K562 (cell line): ENCODE data around the gene PDZRN3. TPM values are rescaled to one million over a fixed set of nuclear protein-coding genes. Genes with fewer than 3 reads are reported as not detected.

Source experiments
- ATAC-seq: fragments of 200-7000 bp; cut with Tn5 transposase; 3 replicates; pipeline ENCODE4 v1.9.1; 2020; ENCODE audit warnings: moderate library complexity
- BruUV-seq: library from RNA; stranded (reverse); fragments of 400-500 nt; replicated peaks from 2 replicates; lab custom pipeline; 2021; lab: Mats Ljungman, UMichigan
- CTCF ChIA-PET: fragments of 300-600 bp; formaldehyde crosslinking; extraction: SDS; loops from one replicate; lab custom pipeline; 2021; ENCODE audit warnings: low intra/inter-chr PET ratio; lab: Yijun Ruan, JAX
- POLR2A ChIA-PET: fragments of 300-600, 350-650 bp; sonication (Branson Sonifier 250); formaldehyde crosslinking; extraction: SDS; loops from one replicate; lab custom pipeline; 2021; ENCODE audit warnings: antibody characterized with exemption, inconsistent platforms; lab: Yijun Ruan, JAX
- DNase-seq, 4 experiments: peaks; one replicate each; pipeline versions ENCODE4 v3.0.0 to v3.0.0-alpha.2; 2011 to 2018; ENCODE audit warnings: low spot score in 3 of 4, mixed read lengths in 3 of 4; ENCODE audit errors: extremely low read depth in 1 of 4
- FAIRE-seq: peaks from 2 replicates; lab custom pipeline; 2011; peaks lifted over from hg19 to GRCh38; lab: Jason Lieb, UNC
- H2AFZ ChIP-seq: 2 replicates; pipeline ENCODE4 v1.6.0; 2011; ENCODE audit warnings: low read depth, low read length, control low read depth, inconsistent platforms
- H3K27ac ChIP-seq: fragments of 200-600 bp; 3 replicates; pipeline ENCODE4 v1.8.0; 2011; ENCODE audit warnings: low read depth, mild to moderate bottlenecking, control low read depth, inconsistent platforms, low read length, moderate library complexity, mixed read lengths; ENCODE audit errors: extremely low read depth
- H3K27me3 ChIP-seq, 2 experiments: fragments of 300-600 bp in 1 of 2; 2 replicates in 1 of 2; 3 replicates in 1 of 2; pipeline versions ENCODE4 v1.6.0 to v1.8.0; 2011; ENCODE audit warnings: inconsistent platforms in 2 of 2, low read length in 2 of 2, mild to moderate bottlenecking in 1 of 2, mixed read lengths in 1 of 2, moderate library complexity in 1 of 2; ENCODE audit not compliant: control insufficient read depth in 2 of 2, insufficient read depth in 2 of 2
- H3K36me3 ChIP-seq: fragments of 300-600 bp; 3 replicates; pipeline ENCODE4 v1.8.0; 2011; ENCODE audit warnings: mild to moderate bottlenecking, low read length, inconsistent platforms; ENCODE audit not compliant: control insufficient read depth, insufficient read depth
- H3K4me1 ChIP-seq, 2 experiments: fragments of 200-600 bp in 1 of 2; replicated peaks in 1 of 2; 2 replicates in 1 of 2; 3 replicates in 1 of 2; pipeline versions ENCODE4 v1.5.1 to v1.8.0; 2011; ENCODE audit warnings: inconsistent platforms in 2 of 2, low read length in 2 of 2, mild to moderate bottlenecking in 1 of 2, mixed read lengths in 1 of 2, moderate library complexity in 1 of 2; ENCODE audit not compliant: control insufficient read depth in 2 of 2, insufficient read depth in 2 of 2
- H3K4me2 ChIP-seq: 2 replicates; pipeline ENCODE4 v1.6.1; 2011; ENCODE audit warnings: low read length, control low read depth, inconsistent platforms, mixed read lengths; ENCODE audit not compliant: insufficient read depth
- H3K4me3 ChIP-seq: fragments of 200-600 bp; sonication (generic), shearing (Covaris generic); 2 replicates; pipeline ENCODE4 v1.5.1; 2016; ENCODE audit warnings: control low read depth, inconsistent platforms
- H3K79me2 ChIP-seq: fragments of 200-600 bp; 3 replicates; pipeline ENCODE4 v1.8.0; 2011; ENCODE audit warnings: low read length, inconsistent platforms; ENCODE audit not compliant: control insufficient read depth, insufficient read depth
- H3K9ac ChIP-seq, 2 experiments: 2 replicates each; pipeline versions ENCODE4 v1.6.0 to v1.6.1; 2011; ENCODE audit warnings: low read depth in 2 of 2, low read length in 2 of 2, control low read depth in 1 of 2, inconsistent platforms in 1 of 2, mild to moderate bottlenecking in 1 of 2, mixed read lengths in 1 of 2; ENCODE audit not compliant: insufficient read depth in 1 of 2
- H3K9me1 ChIP-seq: one replicate; pipeline ENCODE4 v1.6.0; 2011; ENCODE audit warnings: inconsistent platforms, mild to moderate bottlenecking, low read length, moderate library complexity; ENCODE audit not compliant: control insufficient read depth, insufficient read depth
- H3K9me3 ChIP-seq: replicated peaks from 2 replicates; pipeline ENCODE4 v1.5.1; 2011; ENCODE audit warnings: low read depth, low read length, inconsistent platforms; ENCODE audit not compliant: control insufficient read depth, insufficient read depth
- H4K20me1 ChIP-seq: replicated peaks from 2 replicates; pipeline ENCODE4 v1.6.1; 2011; ENCODE audit warnings: low read length, inconsistent platforms, mixed read lengths; ENCODE audit not compliant: control insufficient read depth, insufficient read depth
- ASH1L ChIP-seq: fragments of 450-650 bp; IDR thresholded peaks from 2 replicates; pipeline ENCODE4 v1.6.1; 2018; ENCODE audit warnings: borderline replicate concordance, mild to moderate bottlenecking, low read depth; ENCODE audit not compliant: partially characterized antibody
- NCOA6 ChIP-seq: fragments of 450-650 bp; IDR thresholded peaks from 2 replicates; pipeline ENCODE4 v1.6.1; 2017; ENCODE audit warnings: mild to moderate bottlenecking
- NFATC3 ChIP-seq: fragments of 450-650 bp; IDR thresholded peaks from 2 replicates; pipeline ENCODE4 v1.6.1; 2017; ENCODE audit warnings: mild to moderate bottlenecking
- RBM25 ChIP-seq: fragments of 200-400 bp; formaldehyde crosslinking; IDR thresholded peaks from 2 replicates; pipeline ENCODE4 v1.6.1; 2018; ENCODE audit warnings: low read length, low read depth, moderate library complexity; ENCODE audit not compliant: severe bottlenecking
- RUNX1 ChIP-seq: sonication (generic); IDR thresholded peaks from 2 replicates; pipeline ENCODE4 v1.6.1; 2016; ENCODE audit warnings: antibody characterized with exemption, low read depth
- ZFP36 ChIP-seq: fragments of 150-350 bp; IDR thresholded peaks from 2 replicates; pipeline ENCODE4 v1.6.1; 2018; ENCODE audit warnings: low read length, low read depth; ENCODE audit not compliant: partially characterized antibody
- ZFP91 ChIP-seq: sonication (generic); formaldehyde crosslinking; IDR thresholded peaks from 2 replicates; pipeline ENCODE4 v1.8.0; 2022; ENCODE audit warnings: mild to moderate bottlenecking, missing genetic modification reagents
- ZNF146 ChIP-seq: IDR thresholded peaks from one replicate; pipeline ENCODE4 v1.6.1; 2018; ENCODE audit warnings: missing compliant biosample characterization; ENCODE audit not compliant: unreplicated experiment
- ZNF589 ChIP-seq: fragments of 200-800 bp; sonication (Bioruptor generic); IDR thresholded peaks from 2 replicates; pipeline ENCODE4 v1.6.1; 2016; ENCODE audit warnings: low read depth, missing genetic modification characterization, missing compliant biosample characterization
- whole genome bisulfite sequencing: fragments of 100-300 bp; shearing (Covaris generic); methylation state at CpG from one replicate; pipeline ENCODE4 v1.1.6; 2016; ENCODE audit warnings: low coverage, mixed read lengths; ENCODE audit not compliant: insufficient coverage; ENCODE audit errors: missing lambda C conversion rate; 5-methylcytosine and 5-hydroxymethylcytosine counted together
- in situ Hi-C: fragments of 300-500 bp; cut with MboI; formaldehyde crosslinking; loops from 4 replicates; pipeline ENCODE4 v1.15.0; 2018; ENCODE audit warnings: inconsistent platforms, mixed read lengths
- intact Hi-C: fragments of 100-400 bp; cut with micrococcal nuclease; formaldehyde crosslinking; loops from 2 replicates; pipeline ENCODE4 v1.14.2; 2022
- polyA plus RNA-seq, 8 experiments: library from polyadenylated mRNA; depleted of rRNA in 4 of 8; stranded (reverse) in 5 of 8; unstranded in 3 of 8; fragments of >200 nt; fragmentation: Nextera tagmentation in 2 of 8; fragmentation: Illumina TruSeq in 1 of 8; extraction: Ambion mirVana in 2 of 8; extraction: Trizol in 1 of 8; gene quantifications; 2 replicates each; pipeline versions ENCODE4 v1.2.1 to v1.2.3, GENCODE V29; 2011 to 2014; ENCODE audit warnings: inconsistent platforms in 1 of 8, missing spikeins in 1 of 8
- total RNA-seq, 7 experiments: library from RNA; depleted of rRNA in 6 of 7; stranded (reverse); fragments of >200 nt in 6 of 7; fragmentation: Illumina TruSeq in 2 of 7; extraction: Trizol in 2 of 7; gene quantifications; 2 replicates each; pipeline versions ENCODE4 v1.2.1 to v1.2.3, GENCODE V29; 2011 to 2021; ENCODE audit warnings: low replicate concordance in 1 of 7
- TF ChIP-seq, protein P1 (sequence below): sonication (generic); formaldehyde crosslinking; IDR thresholded peaks from 2 replicates; pipeline ENCODE4 v1.8.0; 2022; ENCODE audit warnings: mild to moderate bottlenecking, low read depth, missing genetic modification reagents

Gene PDZRN3
- total and polyA plus RNA-seq, 9 of the 15 experiments (the other 6 are each of a cell fraction or from before 2014, with no cell fraction given), result 0.16 TPM; not detected in 8

DNA sequence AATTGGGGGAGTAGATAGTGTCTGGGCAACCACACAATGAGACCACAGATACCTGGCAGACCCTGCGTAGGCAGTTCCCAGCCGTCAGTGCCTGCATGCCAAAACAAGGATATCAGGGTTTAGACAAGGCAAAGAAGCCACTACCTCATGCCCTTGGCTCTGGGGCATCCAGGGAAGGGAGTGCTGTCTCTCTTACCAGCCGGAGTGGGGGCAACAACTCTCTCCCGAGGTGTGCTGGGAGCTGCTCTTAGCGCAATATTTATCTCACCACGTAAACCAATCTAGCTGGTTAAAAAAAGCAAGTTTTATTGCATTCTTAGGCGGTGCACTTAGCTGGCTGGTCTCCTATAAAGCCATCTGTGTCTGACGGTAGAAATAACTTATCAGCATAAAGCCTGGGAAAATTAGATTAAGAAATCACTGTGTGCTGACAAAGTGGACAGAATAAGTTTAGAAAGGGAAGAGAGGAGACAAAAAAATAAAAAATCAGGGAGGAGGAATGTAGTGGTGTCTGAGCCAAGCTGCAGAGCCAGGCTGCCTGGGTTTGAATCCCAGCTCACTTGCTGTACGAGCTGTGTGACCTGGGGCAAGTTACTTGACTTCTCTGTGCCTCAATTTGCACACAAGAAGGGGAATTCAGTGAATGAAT, 273.2 kb downstream of the PDZRN3 start:
- Histone ChIP-seq H3K4me2 (no peak overlapping the region), H3K36me3 (no peaks in the 10 kb centered on the region), H3K9me3 (no peaks in the 10 kb centered on the region), H3K79me2 (no peaks in the 10 kb centered on the region), H3K4me1 (no peaks in the 10 kb centered on the region), H3K27me3 (peaks cover 0 to 4% of the 10 kb centered on the region in 2 experiments; a peak in 1 of 5 replicates), H2AFZ (no peak overlapping the region), H3K27ac (no peak overlapping the region), H3K4me3 (no peak overlapping the region), H3K9me1 (no peaks in the 10 kb centered on the region), H3K9ac (no peak overlapping the region), H4K20me1 (no peaks in the 10 kb centered on the region)
- 1% methylated on average over 9 of the region's 9 CpGs for WGBS
- TF ChIP-seq, protein P1, sequence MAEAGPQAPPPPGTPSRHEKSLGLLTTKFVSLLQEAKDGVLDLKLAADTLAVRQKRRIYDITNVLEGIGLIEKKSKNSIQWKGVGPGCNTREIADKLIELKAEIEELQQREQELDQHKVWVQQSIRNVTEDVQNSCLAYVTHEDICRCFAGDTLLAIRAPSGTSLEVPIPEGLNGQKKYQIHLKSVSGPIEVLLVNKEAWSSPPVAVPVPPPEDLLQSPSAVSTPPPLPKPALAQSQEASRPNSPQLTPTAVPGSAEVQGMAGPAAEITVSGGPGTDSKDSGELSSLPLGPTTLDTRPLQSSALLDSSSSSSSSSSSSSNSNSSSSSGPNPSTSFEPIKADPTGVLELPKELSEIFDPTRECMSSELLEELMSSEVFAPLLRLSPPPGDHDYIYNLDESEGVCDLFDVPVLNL, result no peak
- peak; percentile 55 for TF ChIP-seq ZFP36
- peak; percentile 36 for TF ChIP-seq RBM25
- CTCF ChIA-PET, result no interaction called here
- in situ Hi-C loops, result no loop called here
- ATAC-seq, result no peak
- no peak for DNase-seq
- POLR2A ChIA-PET, result no interaction called here
- no peak for FAIRE-seq
- intact Hi-C loops, result no loop called here
- no TSS peak for BruUV-seq

DNA sequence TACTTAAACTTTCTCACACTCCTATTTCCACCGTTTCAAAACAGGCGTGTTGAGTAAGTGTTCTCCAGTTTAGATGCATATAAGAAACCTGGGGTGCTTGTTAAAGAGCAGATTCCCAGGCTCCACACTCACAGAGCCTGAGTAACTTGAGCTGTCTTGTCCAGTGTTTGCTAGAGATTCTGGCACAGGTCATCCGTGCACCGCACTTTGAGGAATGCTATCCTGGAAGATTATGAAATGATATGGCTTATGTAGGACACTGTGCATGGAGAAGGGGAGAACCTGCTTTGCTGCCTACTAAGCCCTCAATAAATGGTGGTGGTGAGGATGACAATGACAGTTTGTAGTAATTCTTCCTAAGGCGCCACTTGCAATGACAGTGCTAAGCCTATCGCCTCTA, 273.7 kb downstream of the PDZRN3 start:
- 8% methylated on average over 6 of the region's 6 CpGs for WGBS
- intact Hi-C loops (no loop called here), in situ Hi-C loops (no loop called here)
- FAIRE-seq (no peak), DNase-seq (no peak), ATAC-seq (no peak)
- Histone ChIP-seq H3K27me3 (peaks cover 0 to 4% of the 10 kb centered on the region in 2 experiments; a peak in 1 of 5 replicates), H3K9me3 (no peaks in the 10 kb centered on the region), H3K4me1 (no peaks in the 10 kb centered on the region), H2AFZ (no peak overlapping the region), H3K27ac (no peak overlapping the region), H3K79me2 (no peaks in the 10 kb centered on the region), H3K9ac (no peak overlapping the region), H3K4me3 (no peak overlapping the region), H3K9me1 (no peaks in the 10 kb centered on the region), H4K20me1 (no peaks in the 10 kb centered on the region), H3K4me2 (no peak overlapping the region), H3K36me3 (no peaks in the 10 kb centered on the region)
- no TSS peak for BruUV-seq
- POLR2A ChIA-PET, result no interaction called here
- CTCF ChIA-PET, result no interaction called here
- no peak for TF ChIP-seq NCOA6
- TF ChIP-seq ASH1L, result no peak
- no peak for TF ChIP-seq RUNX1
- no peak for TF ChIP-seq NFATC3
- no peak for TF ChIP-seq ZNF589 (CRISPR knock-in tag)
- no peak for TF ChIP-seq ZFP91 (CRISPR knock-in tag)
- no peak for TF ChIP-seq ZNF146 (CRISPR knock-in tag)
